ENCODE measurements around the gene LRP1. TPM values are rescaled to one million over a fixed set of nuclear protein-coding genes. Genes with fewer than 3 reads are reported as not detected.

The LRP1 gene
- total and polyA plus RNA-seq, 2 of the 13 experiments (the other 11 are each of a cell fraction or from before 2014, with no cell fraction given) = 14.7 to 30.8 TPM

DNA sequence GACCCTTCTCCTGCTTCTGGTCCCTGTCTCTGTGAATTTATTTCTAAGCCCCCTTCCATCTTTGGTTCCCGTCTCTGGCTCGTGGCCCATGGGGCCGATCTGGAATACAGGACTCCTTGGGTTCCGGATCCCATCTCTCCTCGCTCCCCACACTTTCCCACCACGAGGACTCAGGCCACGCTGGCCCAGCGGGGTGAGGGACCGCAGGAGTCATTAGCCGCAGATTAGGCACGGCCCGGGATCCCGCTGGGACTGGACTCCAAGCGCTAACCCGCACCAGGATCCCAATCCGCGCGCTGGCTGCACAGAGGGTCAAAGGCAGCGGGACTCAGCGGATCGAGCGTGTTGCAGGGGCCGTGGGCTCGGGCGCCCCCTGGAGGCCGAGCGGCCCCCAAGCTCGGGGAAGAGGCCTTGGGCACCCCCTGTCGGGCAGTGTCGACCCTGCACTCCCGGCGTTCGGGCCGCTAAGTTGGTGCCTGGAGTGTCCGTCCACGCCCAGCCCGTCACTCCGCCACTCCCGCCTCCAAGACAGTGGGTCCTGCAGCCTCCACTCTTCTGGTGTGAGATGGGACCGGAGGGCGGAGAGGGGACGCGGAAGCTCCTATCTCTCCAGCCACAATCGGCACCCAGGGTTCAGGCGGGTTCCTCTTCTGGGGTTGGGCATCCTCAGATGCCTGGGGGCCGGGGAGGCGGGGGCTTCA lies 110.7 kb downstream of the LRP1 start (continued):
- TF ChIP-seq NFE2L1 (CRISPR knock-in tag; IDR thresholded peaks at IDR 0.05; ENCODE audit: borderline replicate concordance) (no peak), NR1H2 (CRISPR knock-in tag; IDR thresholded peaks at IDR 0.05; ENCODE audit: borderline replicate concordance, low read depth) (peak; percentile 55; the same call in 1 of the 2 replicates), HMG20B (CRISPR knock-in tag; conservative IDR thresholded peaks at IDR 0.05) (peak; percentile 19; the same call in 1 of the 2 replicates), ARNTL (CRISPR knock-in tag; IDR thresholded peaks at IDR 0.05) (no peak), NR2F6 (IDR thresholded peaks at IDR 0.05) (0 out of 2 replicates have a peak, but pooled peaks have one; percentile 31), NR2F6 (CRISPR knock-in tag; IDR thresholded peaks at IDR 0.05) (no peak; the same call in 1 of the 2 replicates), ESRRA (CRISPR knock-in tag; IDR thresholded peaks at IDR 0.05; ENCODE audit: low read depth) (no peak), ZNF256 (CRISPR knock-in tag; conservative IDR thresholded peaks at IDR 0.05) (no peak), SOX13 (IDR thresholded peaks at IDR 0.05) (no peak), SOX13 (CRISPR knock-in tag; conservative IDR thresholded peaks at IDR 0.05 in 1 of 2, IDR thresholded peaks at IDR 0.05 in 1 of 2) (0 out of 4 replicates have a peak, but pooled peaks of 1 of the 2 experiments have one; percentile 16), ZNF337 (CRISPR knock-in tag; IDR thresholded peaks at IDR 0.05; ENCODE audit: borderline replicate concordance, low read depth) (no peak)
- TF ChIP-seq, protein P1, sequence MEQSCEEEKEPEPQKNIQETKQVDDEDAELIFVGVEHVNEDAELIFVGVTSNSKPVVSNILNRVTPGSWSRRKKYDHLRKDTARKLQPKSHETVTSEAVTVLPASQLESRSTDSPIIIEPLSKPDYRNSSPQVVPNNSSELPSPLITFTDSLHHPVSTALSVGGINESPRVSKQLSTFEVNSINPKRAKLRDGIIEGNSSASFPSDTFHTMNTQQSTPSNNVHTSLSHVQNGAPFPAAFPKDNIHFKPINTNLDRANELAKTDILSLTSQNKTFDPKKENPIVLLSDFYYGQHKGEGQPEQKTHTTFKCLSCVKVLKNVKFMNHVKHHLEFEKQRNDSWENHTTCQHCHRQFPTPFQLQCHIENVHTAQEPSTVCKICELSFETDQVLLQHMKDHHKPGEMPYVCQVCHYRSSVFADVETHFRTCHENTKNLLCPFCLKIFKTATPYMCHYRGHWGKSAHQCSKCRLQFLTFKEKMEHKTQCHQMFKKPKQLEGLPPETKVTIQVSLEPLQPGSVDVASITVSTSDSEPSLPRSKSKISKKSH (CRISPR knock-in tag; IDR thresholded peaks at IDR 0.05; ENCODE audit: borderline replicate concordance) = no peak
- TF ChIP-seq, protein P2, sequence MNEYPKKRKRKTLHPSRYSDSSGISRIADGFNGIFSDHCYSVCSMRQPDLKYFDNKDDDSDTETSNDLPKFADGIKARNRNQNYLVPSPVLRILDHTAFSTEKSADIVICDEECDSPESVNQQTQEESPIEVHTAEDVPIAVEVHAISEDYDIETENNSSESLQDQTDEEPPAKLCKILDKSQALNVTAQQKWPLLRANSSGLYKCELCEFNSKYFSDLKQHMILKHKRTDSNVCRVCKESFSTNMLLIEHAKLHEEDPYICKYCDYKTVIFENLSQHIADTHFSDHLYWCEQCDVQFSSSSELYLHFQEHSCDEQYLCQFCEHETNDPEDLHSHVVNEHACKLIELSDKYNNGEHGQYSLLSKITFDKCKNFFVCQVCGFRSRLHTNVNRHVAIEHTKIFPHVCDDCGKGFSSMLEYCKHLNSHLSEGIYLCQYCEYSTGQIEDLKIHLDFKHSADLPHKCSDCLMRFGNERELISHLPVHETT (CRISPR knock-in tag; conservative IDR thresholded peaks at IDR 0.05) = no peak
- TF ChIP-seq, protein P3, sequence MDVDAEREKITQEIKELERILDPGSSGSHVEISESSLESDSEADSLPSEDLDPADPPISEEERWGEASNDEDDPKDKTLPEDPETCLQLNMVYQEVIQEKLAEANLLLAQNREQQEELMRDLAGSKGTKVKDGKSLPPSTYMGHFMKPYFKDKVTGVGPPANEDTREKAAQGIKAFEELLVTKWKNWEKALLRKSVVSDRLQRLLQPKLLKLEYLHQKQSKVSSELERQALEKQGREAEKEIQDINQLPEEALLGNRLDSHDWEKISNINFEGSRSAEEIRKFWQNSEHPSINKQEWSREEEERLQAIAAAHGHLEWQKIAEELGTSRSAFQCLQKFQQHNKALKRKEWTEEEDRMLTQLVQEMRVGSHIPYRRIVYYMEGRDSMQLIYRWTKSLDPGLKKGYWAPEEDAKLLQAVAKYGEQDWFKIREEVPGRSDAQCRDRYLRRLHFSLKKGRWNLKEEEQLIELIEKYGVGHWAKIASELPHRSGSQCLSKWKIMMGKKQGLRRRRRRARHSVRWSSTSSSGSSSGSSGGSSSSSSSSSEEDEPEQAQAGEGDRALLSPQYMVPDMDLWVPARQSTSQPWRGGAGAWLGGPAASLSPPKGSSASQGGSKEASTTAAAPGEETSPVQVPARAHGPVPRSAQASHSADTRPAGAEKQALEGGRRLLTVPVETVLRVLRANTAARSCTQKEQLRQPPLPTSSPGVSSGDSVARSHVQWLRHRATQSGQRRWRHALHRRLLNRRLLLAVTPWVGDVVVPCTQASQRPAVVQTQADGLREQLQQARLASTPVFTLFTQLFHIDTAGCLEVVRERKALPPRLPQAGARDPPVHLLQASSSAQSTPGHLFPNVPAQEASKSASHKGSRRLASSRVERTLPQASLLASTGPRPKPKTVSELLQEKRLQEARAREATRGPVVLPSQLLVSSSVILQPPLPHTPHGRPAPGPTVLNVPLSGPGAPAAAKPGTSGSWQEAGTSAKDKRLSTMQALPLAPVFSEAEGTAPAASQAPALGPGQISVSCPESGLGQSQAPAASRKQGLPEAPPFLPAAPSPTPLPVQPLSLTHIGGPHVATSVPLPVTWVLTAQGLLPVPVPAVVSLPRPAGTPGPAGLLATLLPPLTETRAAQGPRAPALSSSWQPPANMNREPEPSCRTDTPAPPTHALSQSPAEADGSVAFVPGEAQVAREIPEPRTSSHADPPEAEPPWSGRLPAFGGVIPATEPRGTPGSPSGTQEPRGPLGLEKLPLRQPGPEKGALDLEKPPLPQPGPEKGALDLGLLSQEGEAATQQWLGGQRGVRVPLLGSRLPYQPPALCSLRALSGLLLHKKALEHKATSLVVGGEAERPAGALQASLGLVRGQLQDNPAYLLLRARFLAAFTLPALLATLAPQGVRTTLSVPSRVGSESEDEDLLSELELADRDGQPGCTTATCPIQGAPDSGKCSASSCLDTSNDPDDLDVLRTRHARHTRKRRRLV (CRISPR knock-in tag; IDR thresholded peaks at IDR 0.05) = 0 out of 2 replicates have a peak, but pooled peaks have one; percentile 57
- TF ChIP-seq, protein P4, sequence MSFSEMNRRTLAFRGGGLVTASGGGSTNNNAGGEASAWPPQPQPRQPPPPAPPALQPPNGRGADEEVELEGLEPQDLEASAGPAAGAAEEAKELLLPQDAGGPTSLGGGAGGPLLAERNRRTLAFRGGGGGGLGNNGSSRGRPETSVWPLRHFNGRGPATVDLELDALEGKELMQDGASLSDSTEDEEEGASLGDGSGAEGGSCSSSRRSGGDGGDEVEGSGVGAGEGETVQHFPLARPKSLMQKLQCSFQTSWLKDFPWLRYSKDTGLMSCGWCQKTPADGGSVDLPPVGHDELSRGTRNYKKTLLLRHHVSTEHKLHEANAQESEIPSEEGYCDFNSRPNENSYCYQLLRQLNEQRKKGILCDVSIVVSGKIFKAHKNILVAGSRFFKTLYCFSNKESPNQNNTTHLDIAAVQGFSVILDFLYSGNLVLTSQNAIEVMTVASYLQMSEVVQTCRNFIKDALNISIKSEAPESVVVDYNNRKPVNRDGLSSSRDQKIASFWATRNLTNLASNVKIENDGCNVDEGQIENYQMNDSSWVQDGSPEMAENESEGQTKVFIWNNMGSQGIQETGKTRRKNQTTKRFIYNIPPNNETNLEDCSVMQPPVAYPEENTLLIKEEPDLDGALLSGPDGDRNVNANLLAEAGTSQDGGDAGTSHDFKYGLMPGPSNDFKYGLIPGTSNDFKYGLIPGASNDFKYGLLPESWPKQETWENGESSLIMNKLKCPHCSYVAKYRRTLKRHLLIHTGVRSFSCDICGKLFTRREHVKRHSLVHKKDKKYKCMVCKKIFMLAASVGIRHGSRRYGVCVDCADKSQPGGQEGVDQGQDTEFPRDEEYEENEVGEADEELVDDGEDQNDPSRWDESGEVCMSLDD (CRISPR knock-in tag; IDR thresholded peaks at IDR 0.05; ENCODE audit: borderline replicate concordance) = 0 out of 2 replicates have a peak, but pooled peaks have one; percentile 5
- TF ChIP-seq, protein P5, sequence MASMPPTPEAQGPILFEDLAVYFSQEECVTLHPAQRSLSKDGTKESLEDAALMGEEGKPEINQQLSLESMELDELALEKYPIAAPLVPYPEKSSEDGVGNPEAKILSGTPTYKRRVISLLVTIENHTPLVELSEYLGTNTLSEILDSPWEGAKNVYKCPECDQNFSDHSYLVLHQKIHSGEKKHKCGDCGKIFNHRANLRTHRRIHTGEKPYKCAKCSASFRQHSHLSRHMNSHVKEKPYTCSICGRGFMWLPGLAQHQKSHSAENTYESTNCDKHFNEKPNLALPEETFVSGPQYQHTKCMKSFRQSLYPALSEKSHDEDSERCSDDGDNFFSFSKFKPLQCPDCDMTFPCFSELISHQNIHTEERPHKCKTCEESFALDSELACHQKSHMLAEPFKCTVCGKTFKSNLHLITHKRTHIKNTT (CRISPR knock-in tag; IDR thresholded peaks at IDR 0.05) = no peak

All from HepG2 (cell line).